RWPE2 (cell line): ENCODE data around the gene CASTOR2.
"Not testable (repeated sequence)": the region's sequence is repeated elsewhere in the genome, so short reads cannot be mapped to it uniquely, and the experiment has no call there.

Source experiments
- ATAC-seq: fragments of 200-7000 bp; cut with Tn5 transposase; 3 replicates; pipeline ENCODE4 v1.9.1; 2021; ENCODE audit warnings: low read depth
- DNase-seq: peaks from one replicate; pipeline ENCODE4 v3.0.0-alpha.2; 2020; ENCODE audit warnings: low spot score
- H3K27ac ChIP-seq: fragments of 450-650 bp; 2 replicates; pipeline ENCODE4 v1.5.1; 2017; ENCODE audit warnings: mild to moderate bottlenecking; ENCODE audit not compliant: poor library complexity, severe bottlenecking
- H3K27me3 ChIP-seq: fragments of 250-450 bp; sonication (Bioruptor Pico); 2 replicates; pipeline ENCODE4 v1.5.1; 2021; ENCODE audit warnings: mild to moderate bottlenecking, moderate library complexity; ENCODE audit not compliant: insufficient read depth, poor library complexity, severe bottlenecking
- H3K36me3 ChIP-seq: fragments of 250-450 bp; sonication (Bioruptor Pico); 2 replicates; pipeline ENCODE4 v1.5.1; 2020; ENCODE audit warnings: low read depth, mild to moderate bottlenecking, moderate library complexity
- H3K4me1 ChIP-seq: fragments of 250-450 bp; sonication (Bioruptor Pico); 2 replicates; pipeline ENCODE4 v1.5.1; 2021; ENCODE audit warnings: mild to moderate bottlenecking, moderate library complexity; ENCODE audit not compliant: insufficient read depth, poor library complexity, severe bottlenecking
- H3K4me3 ChIP-seq: fragments of 250-450 bp; sonication (Bioruptor Pico); 2 replicates; pipeline ENCODE4 v1.5.1; 2021; ENCODE audit warnings: mild to moderate bottlenecking, moderate library complexity; ENCODE audit not compliant: severe bottlenecking
- H3K9me3 ChIP-seq: fragments of 250-450 bp; sonication (Bioruptor Pico); 2 replicates; pipeline ENCODE4 v1.5.1; 2021; ENCODE audit warnings: mild to moderate bottlenecking, moderate library complexity; ENCODE audit not compliant: severe bottlenecking

Gene CASTOR2

GRCh38 chr7:74963704-74964510 is 598 bp upstream of the CASTOR2 start:
- peak; percentile 63; the same call in 2 of the 3 replicates for ATAC-seq
- not testable (repeated sequence) for H3K9me3 ChIP-seq, DNase-seq, H3K27ac ChIP-seq, H3K27me3 ChIP-seq, H3K4me1 ChIP-seq, H3K4me3 ChIP-seq, H3K36me3 ChIP-seq

GRCh38 chr7:74966208-74966854 is 1.8 kb downstream of the CASTOR2 start:
- not testable (repeated sequence) for H3K27ac ChIP-seq, H3K4me1 ChIP-seq, H3K4me3 ChIP-seq, ATAC-seq, DNase-seq, H3K27me3 ChIP-seq, H3K36me3 ChIP-seq, H3K9me3 ChIP-seq

- DNase-seq, H3K27ac ChIP-seq, H3K4me3 ChIP-seq, H3K9me3 ChIP-seq, ATAC-seq, H3K27me3 ChIP-seq, H3K4me1 ChIP-seq, H3K36me3 ChIP-seq: not testable (repeated sequence)
Measured at GRCh38 chr7:74966909-74967308, 2.4 kb downstream of the CASTOR2 start.

GRCh38 chr7:74971431-74971830 is 6.9 kb downstream of the CASTOR2 start:
- not testable (repeated sequence) for H3K27ac ChIP-seq, DNase-seq, H3K27me3 ChIP-seq, ATAC-seq, H3K9me3 ChIP-seq, H3K36me3 ChIP-seq, H3K4me3 ChIP-seq, H3K4me1 ChIP-seq

- DNase-seq, H3K9me3 ChIP-seq, H3K4me1 ChIP-seq, H3K27me3 ChIP-seq, H3K36me3 ChIP-seq, H3K27ac ChIP-seq, H3K4me3 ChIP-seq: not testable (repeated sequence)
- ATAC-seq, result peak; percentile 72
Measured at GRCh38 chr7:74972377-74972776, 7.9 kb downstream of the CASTOR2 start.

- H3K9me3 ChIP-seq, H3K27ac ChIP-seq, ATAC-seq, H3K27me3 ChIP-seq, H3K4me1 ChIP-seq, H3K36me3 ChIP-seq, H3K4me3 ChIP-seq, DNase-seq: not testable (repeated sequence)
Measured at GRCh38 chr7:74975959-74976358, 11.5 kb downstream of the CASTOR2 start.

- not testable (repeated sequence) for H3K4me1 ChIP-seq, H3K27ac ChIP-seq, H3K4me3 ChIP-seq, ATAC-seq, H3K36me3 ChIP-seq, H3K27me3 ChIP-seq, DNase-seq, H3K9me3 ChIP-seq
Measured at GRCh38 chr7:74977523-74977922, 13.0 kb downstream of the CASTOR2 start.

GRCh38 chr7:74988436-74988835 is 23.9 kb downstream of the CASTOR2 start:
- not testable (repeated sequence) for H3K27me3 ChIP-seq, H3K4me3 ChIP-seq, H3K4me1 ChIP-seq, H3K9me3 ChIP-seq, H3K36me3 ChIP-seq, ATAC-seq, H3K27ac ChIP-seq
- DNase-seq, result peak; percentile 14
